RWPE1 (cell line): ENCODE data around the gene PPP1R15B.

ENCODE experiments used
- CTCF ChIA-PET: fragments of 350-600 bp; sonication (Branson Sonifier 250); formaldehyde crosslinking; extraction: SDS; loops from one replicate; lab custom pipeline; 2021; lab: Yijun Ruan, JAX
- POLR2A ChIA-PET: fragments of 400-600 bp; formaldehyde crosslinking; extraction: SDS; loops from one replicate; lab custom pipeline; 2020; ENCODE audit warnings: antibody characterized with exemption; ENCODE audit not compliant: low non-redundant PET; lab: Yijun Ruan, JAX
- DNase-seq: peaks from one replicate; pipeline ENCODE4 v3.0.0; 2012; ENCODE audit warnings: low spot score
- H3K27ac ChIP-seq: fragments of 450-650 bp; 2 replicates; pipeline ENCODE4 v1.5.1; 2017
- CTCF ChIP-seq: fragments of 450-650 bp; conservative IDR thresholded peaks from 2 replicates; pipeline ENCODE4 v1.5.1; 2017; ENCODE audit warnings: low read depth, mild to moderate bottlenecking

The PPP1R15B gene

GRCh38 chr1:204359474-204360255 lies 52.0 kb downstream of the PPP1R15B start, which contains the start of gene PLEKHA6:
TSS of gene PLEKHA6 (minus strand) at chr1:204359929. CDS start at chr1:204273727, 86,202 bp downstream.
- ChIA-PET POLR2A (no interaction called here), CTCF (interaction anchor here (0.6 to 6.5 kb wide), 8 partner anchors 32 to 261 kb away, joined by 3 to 101 read pairs (median 4); partner anchors contain the start of genes GOLT1A and REN)
- DNase-seq = no peak
- no peak for TF ChIP-seq CTCF
- no peak within 1 kb of the TSS for H3K27ac ChIP-seq

GRCh38 chr1:204359131-204359473 lies 52.5 kb downstream of the PPP1R15B start:
- DNase-seq = no peak
- TF ChIP-seq CTCF = no peak
- CTCF ChIA-PET = interaction anchor here (0.7 to 6.5 kb wide), 6 partner anchors 18 to 195 kb away, joined by 3 to 101 read pairs (median 5); partner anchors contain the start of genes GOLT1A and REN
- H3K27ac ChIP-seq = no peak overlapping the region
- POLR2A ChIA-PET = no interaction called here

GRCh38 chr1:204358605-204359004 lies 53.0 kb downstream of the PPP1R15B start:
- no peak for TF ChIP-seq CTCF
- H3K27ac ChIP-seq = no peak overlapping the region
- no peak for DNase-seq
- CTCF ChIA-PET = interaction anchor here (0.8 to 6.5 kb wide), 5 partner anchors 17 to 194 kb away, joined by 3 to 101 read pairs (median 6); partner anchors contain the start of genes GOLT1A and REN
- POLR2A ChIA-PET = no interaction called here

- DNase-seq = no peak
- ChIA-PET CTCF (interaction anchor here (0.6 to 2.5 kb wide), 8 partner anchors 15 to 144 kb away, joined by 3 to 13 read pairs (median 3); partner anchors contain the start of gene GOLT1A), POLR2A (no interaction called here)
- H3K27ac ChIP-seq = no peak overlapping the region
- TF ChIP-seq CTCF = no peak
These were observed 53.8 kb downstream of the PPP1R15B start for GRCh38 chr1:204357551-204358490.

- ChIA-PET POLR2A (no interaction called here), CTCF (interaction anchor here (0.5 to 1.0 kb wide), 5 partner anchors 15 to 496 kb away, joined by 3 read pairs; no protein-coding TSS in a partner anchor)
- TF ChIP-seq CTCF = no peak
- no peak overlapping the region for H3K27ac ChIP-seq
- no peak for DNase-seq
These were observed 54.6 kb downstream of the PPP1R15B start for GRCh38 chr1:204356997-204357396.

- no peak for DNase-seq
- ChIA-PET POLR2A (no interaction called here), CTCF (no interaction called here)
- no peak overlapping the region for H3K27ac ChIP-seq
- no peak for TF ChIP-seq CTCF
These were observed 55.7 kb downstream of the PPP1R15B start for GRCh38 chr1:204355913-204356312.
